ENCODE data around the gene SLC16A12.

- no peak for TF ChIP-seq EZH2 (IDR thresholded peaks at IDR 0.05; ENCODE audit: borderline replicate concordance, control insufficient read depth, low read depth, low read length)
- no peak for TF ChIP-seq REST (IDR thresholded peaks at IDR 0.05; ENCODE audit: low read depth, low read length)
- no peak for TF ChIP-seq MAX (IDR thresholded peaks at IDR 0.05; ENCODE audit: low read depth, low read length)
- no peak for TF ChIP-seq PAX8 (IDR thresholded peaks at IDR 0.05)
Measured at GRCh38 chr10:89540420-89540949, 5.1 kb upstream of the SLC16A12 start.
